Mesendoderm (in vitro differentiated cells): Measurements from ENCODE around the gene RHBDF2.
A peak's percentile ranks its signal among the peaks of the same experiment; 100 is the strongest.
"Not testable (repeated sequence)": the region's sequence is repeated elsewhere in the genome, so short reads cannot be mapped to it uniquely, and the experiment has no call there.

ENCODE experiments used
- DNase-seq: peaks from one replicate; pipeline ENCODE4 v3.0.0; 2013
- H2AK5ac ChIP-seq: 2 replicates; pipeline ENCODE4 v1.6.1; 2013; ENCODE audit warnings: low read length, inconsistent platforms
- H2BK120ac ChIP-seq: 2 replicates; pipeline ENCODE4 v1.6.1; 2013; ENCODE audit warnings: low read depth, mild to moderate bottlenecking, low read length, moderate library complexity, mixed read lengths
- H2BK15ac ChIP-seq: replicated peaks from 2 replicates; pipeline ENCODE4 v1.6.1; 2013; ENCODE audit warnings: low read depth, mild to moderate bottlenecking, moderate library complexity
- H2BK5ac ChIP-seq: 2 replicates; pipeline ENCODE4 v1.6.1; 2013; ENCODE audit warnings: low read length, inconsistent platforms
- H3K18ac ChIP-seq: 2 replicates; pipeline ENCODE4 v1.6.1; 2013; ENCODE audit warnings: mild to moderate bottlenecking, low read length, mixed read lengths
- H3K23ac ChIP-seq: one replicate; pipeline ENCODE4 v1.6.1; 2013; ENCODE audit warnings: low read length
- H3K27ac ChIP-seq: 2 replicates; pipeline ENCODE4 v1.5.1; 2013; ENCODE audit warnings: low read depth, mild to moderate bottlenecking, inconsistent platforms, low read length, moderate library complexity
- H3K27me3 ChIP-seq: 2 replicates; pipeline ENCODE4 v1.6.1; 2013; ENCODE audit warnings: low read length, control low read depth, mild to moderate bottlenecking, inconsistent platforms; ENCODE audit not compliant: insufficient read depth, poor library complexity
- H3K36me3 ChIP-seq: 2 replicates; pipeline ENCODE4 v1.6.1; 2013; ENCODE audit warnings: low read length, inconsistent platforms; ENCODE audit not compliant: control insufficient read depth, insufficient read depth
- H3K4ac ChIP-seq: one replicate; pipeline ENCODE4 v1.6.1; 2013; ENCODE audit warnings: low read depth, mild to moderate bottlenecking, low read length, moderate library complexity
- H3K4me1 ChIP-seq: 2 replicates; pipeline ENCODE4 v1.6.1; 2013; ENCODE audit warnings: low read depth, low read length, inconsistent platforms; ENCODE audit not compliant: control insufficient read depth
- H3K4me2 ChIP-seq: 2 replicates; pipeline ENCODE4 v1.6.1; 2013; ENCODE audit warnings: low read length
- H3K4me3 ChIP-seq: 2 replicates; pipeline ENCODE4 v1.5.1; 2013; ENCODE audit warnings: mild to moderate bottlenecking, low read length
- H3K56ac ChIP-seq: one replicate; pipeline ENCODE4 v1.6.1; 2013; ENCODE audit warnings: low read length
- H3K79me1 ChIP-seq: 2 replicates; pipeline ENCODE4 v1.6.1; 2013; ENCODE audit warnings: low read length, inconsistent platforms
- H3K79me2 ChIP-seq: 2 replicates; pipeline ENCODE4 v1.6.1; 2013; ENCODE audit warnings: mild to moderate bottlenecking, low read length; ENCODE audit not compliant: control insufficient read depth, insufficient read depth
- H3K9ac ChIP-seq: 2 replicates; pipeline ENCODE4 v1.6.1; 2013; ENCODE audit warnings: low read length, inconsistent platforms
- H4K5ac ChIP-seq: one replicate; pipeline ENCODE4 v1.6.1; 2013; ENCODE audit warnings: low read length
- H4K8ac ChIP-seq: one replicate; pipeline ENCODE4 v1.6.1; 2013; ENCODE audit warnings: low read depth, mild to moderate bottlenecking, control low read depth, low read length, moderate library complexity
- WGBS: extraction: QIAGEN DNeasy Blood & Tissue Kit; methylation state at CpG from one replicate; pipeline ENCODE4 v1.1.7; 2013; ENCODE audit warnings: low lambda C conversion rate, missing lambda C conversion rate; ENCODE audit not compliant: insufficient coverage; ENCODE audit errors: extremely low coverage; 5-methylcytosine and 5-hydroxymethylcytosine counted together

RHBDF2 gene

GRCh38 chr17:76536511-76537287 lies 35.5 kb upstream of the RHBDF2 start:
- Histone ChIP-seq H3K23ac (no peak overlapping the region), H3K9ac (peak overlapping the region; percentile 64), H3K4ac (no peak overlapping the region), H3K56ac (peak overlapping the region; percentile 87), H3K27ac (no peak overlapping the region), H2AK5ac (no peak overlapping the region), H2BK15ac (no peak overlapping the region), H3K18ac (peak overlapping the region; percentile 44), H3K36me3 (no peaks in the 10 kb centered on the region), H4K8ac (no peak overlapping the region), H3K4me2 (peak overlapping the region; percentile 45), H3K79me2 (no peaks in the 10 kb centered on the region), H2BK120ac (no peak overlapping the region), H4K5ac (no peak overlapping the region), H2BK5ac (no peak overlapping the region), H3K79me1 (no peaks in the 10 kb centered on the region), H3K4me3 (no peak overlapping the region), H3K27me3 (peaks cover 1% of the 10 kb centered on the region), H3K4me1 (peaks cover 5% of the 10 kb centered on the region)
- DNase-seq, result no peak
- WGBS, result no CpG with 5 or more reads among the region's 25 CpGs

DNA sequence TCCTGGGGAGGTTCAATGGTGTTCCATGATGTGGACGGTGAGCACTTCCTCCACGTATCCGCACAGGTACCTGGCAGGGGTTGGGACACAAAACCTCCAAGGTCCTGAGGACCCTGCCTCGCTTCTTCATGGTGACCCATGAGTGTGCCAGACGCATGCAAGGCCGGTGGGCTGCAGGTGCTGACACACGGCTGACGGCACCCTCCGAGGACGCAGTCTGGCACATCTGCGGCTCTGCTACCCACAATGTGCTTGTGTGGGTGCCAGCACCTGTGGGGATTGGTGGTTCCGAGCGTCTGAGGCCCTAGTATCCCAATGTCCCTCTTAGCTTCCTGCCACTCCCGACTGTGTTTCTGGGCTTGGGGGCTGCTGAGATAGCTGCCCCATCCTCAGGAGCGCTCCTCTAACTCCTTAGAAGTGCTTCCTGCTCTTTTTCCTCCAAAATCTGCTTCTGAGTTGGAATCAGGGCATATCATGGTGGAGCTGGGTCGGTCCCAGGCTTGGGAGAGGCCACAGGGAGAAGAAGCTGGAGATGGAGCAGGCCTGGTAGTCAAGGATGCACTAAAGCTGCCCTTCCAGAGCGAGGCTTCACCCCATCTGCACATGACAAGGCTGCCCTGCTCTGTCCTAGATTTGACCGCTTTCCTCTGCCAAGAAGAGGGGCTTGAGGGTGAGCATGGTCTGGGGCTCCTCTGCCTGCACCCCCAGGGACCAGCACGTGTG lies 34.7 kb upstream of the RHBDF2 start:
- H3K4ac ChIP-seq, result no peak overlapping the region
- no peak overlapping the region for H2BK15ac ChIP-seq
- no peak overlapping the region for H3K18ac ChIP-seq
- H3K79me1 ChIP-seq, result no peaks in the 10 kb centered on the region
- H2BK120ac ChIP-seq, result no peak overlapping the region
- H3K27me3 ChIP-seq, result peaks cover 1% of the 10 kb centered on the region
- H3K27ac ChIP-seq, result no peak overlapping the region
- no peak overlapping the region for H3K23ac ChIP-seq
- H2AK5ac ChIP-seq, result peak overlapping the region; percentile 49
- no peak overlapping the region for H2BK5ac ChIP-seq
- no peak overlapping the region for H4K8ac ChIP-seq
- H3K79me2 ChIP-seq, result no peaks in the 10 kb centered on the region
- no CpG with 5 or more reads among the region's 19 CpGs for WGBS
- peaks cover 5% of the 10 kb centered on the region for H3K4me1 ChIP-seq
- H3K56ac ChIP-seq, result peak overlapping the region; percentile 40
- no peaks in the 10 kb centered on the region for H3K36me3 ChIP-seq
- no peak for DNase-seq
- H3K4me3 ChIP-seq, result no peak overlapping the region
- no peak overlapping the region for H3K4me2 ChIP-seq
- no peak overlapping the region for H3K9ac ChIP-seq
- H4K5ac ChIP-seq, result no peak overlapping the region

DNA sequence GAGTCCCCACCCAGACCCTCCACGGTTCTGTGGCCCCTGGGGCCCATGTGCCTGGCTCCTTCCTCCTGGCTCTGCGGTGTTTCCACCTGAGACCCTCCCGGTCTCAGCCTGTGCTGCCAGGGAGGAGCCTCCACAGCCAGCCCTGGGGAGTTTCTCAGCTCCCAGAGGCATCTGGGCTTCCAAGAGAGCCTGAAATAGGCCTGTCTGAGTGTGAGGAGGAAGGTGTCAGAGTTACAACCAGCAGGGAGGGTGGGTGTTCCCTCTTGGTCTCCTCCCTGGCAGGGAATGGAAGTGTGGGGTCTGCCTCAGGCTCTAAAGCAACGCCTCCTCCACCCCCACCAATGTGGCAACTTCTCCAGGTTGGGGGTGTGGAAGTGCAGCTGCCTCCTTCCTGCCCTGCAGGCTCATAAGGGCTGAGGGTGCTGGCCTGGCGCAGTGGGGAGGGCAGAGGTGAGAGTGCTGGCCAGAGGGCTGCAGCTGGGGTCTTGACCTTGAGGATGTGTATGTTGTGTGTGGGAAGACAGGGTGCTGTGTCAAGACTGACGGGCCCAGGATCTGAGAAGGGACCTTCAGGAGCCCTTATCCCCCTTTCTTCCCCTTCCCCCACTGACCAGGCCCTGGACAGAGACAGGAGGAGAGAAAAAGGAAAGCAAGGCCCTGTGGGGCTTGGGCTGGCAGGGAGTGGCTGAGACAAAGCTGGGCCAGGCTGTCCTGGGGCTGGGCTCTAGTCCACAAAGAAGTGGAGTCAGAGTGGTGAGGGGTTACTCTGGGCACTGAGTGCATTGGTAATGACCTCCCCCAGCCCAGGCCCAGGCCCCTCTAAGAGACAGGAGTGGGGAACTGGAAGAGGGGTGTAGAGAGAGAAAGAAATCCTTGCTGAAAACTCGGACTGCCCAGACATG lies 33.9 kb upstream of the RHBDF2 start:
- Histone ChIP-seq H2BK120ac (no peak overlapping the region), H4K5ac (no peak overlapping the region), H3K79me2 (no peaks in the 10 kb centered on the region), H3K9ac (no peak overlapping the region), H2AK5ac (no peak overlapping the region), H3K18ac (no peak overlapping the region), H3K36me3 (no peaks in the 10 kb centered on the region), H3K79me1 (no peaks in the 10 kb centered on the region), H3K4me3 (no peak overlapping the region), H4K8ac (no peak overlapping the region), H3K4me1 (peaks cover 2% of the 10 kb centered on the region), H2BK5ac (no peak overlapping the region), H3K4ac (no peak overlapping the region), H3K4me2 (no peak overlapping the region), H3K56ac (peak overlapping the region; percentile 44), H3K27me3 (peaks cover 1% of the 10 kb centered on the region), H2BK15ac (no peak overlapping the region), H3K27ac (no peak overlapping the region), H3K23ac (no peak overlapping the region)
- no CpG with 5 or more reads among the region's 7 CpGs for WGBS
- peak; percentile 51 for DNase-seq

DNA sequence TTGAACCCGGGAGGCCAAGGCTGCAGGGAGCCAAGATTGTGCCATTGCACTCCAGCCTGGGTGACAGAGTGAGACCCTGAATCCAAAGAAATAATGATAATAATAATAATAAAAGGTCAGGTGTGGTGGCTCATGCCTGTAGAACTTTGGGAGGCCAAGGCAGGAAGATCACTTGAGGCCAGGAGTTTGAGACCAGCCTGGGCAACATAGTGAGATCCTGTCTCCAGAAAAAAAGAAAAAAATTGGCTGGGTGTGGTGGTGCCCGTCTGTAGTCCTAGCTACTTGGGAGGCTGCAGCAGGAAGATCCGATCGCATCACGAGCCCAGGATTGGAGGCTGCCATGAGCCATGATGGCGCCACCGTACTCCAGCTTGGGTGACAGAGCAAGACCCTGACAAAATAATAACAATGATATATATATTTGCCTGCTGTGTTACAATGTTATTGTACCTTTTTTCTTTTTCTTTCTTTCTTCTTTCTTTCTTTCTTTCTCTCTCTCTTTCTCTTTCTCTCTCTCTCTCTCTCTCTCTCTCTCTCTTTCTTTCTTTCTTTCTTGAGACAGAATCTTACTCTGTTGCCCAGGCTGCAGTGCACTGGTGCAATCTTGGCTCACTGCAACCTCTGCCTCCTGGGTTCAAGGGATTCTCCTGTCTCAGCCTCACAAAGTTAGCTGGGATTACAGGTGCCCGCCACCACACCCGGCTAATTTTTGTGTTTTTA lies 32.6 kb upstream of the RHBDF2 start:
- not testable (repeated sequence) for H2BK15ac ChIP-seq, H3K56ac ChIP-seq, H3K4me1 ChIP-seq, DNase-seq, H4K5ac ChIP-seq, H3K4me3 ChIP-seq, H3K4me2 ChIP-seq, H3K4ac ChIP-seq, H3K27ac ChIP-seq, H4K8ac ChIP-seq, H3K36me3 ChIP-seq, H3K27me3 ChIP-seq, H3K79me2 ChIP-seq, H3K9ac ChIP-seq, H2BK120ac ChIP-seq, H2AK5ac ChIP-seq, H3K18ac ChIP-seq, H2BK5ac ChIP-seq, H3K23ac ChIP-seq, H3K79me1 ChIP-seq
- WGBS, result no CpG with 5 or more reads among the region's 9 CpGs

DNA sequence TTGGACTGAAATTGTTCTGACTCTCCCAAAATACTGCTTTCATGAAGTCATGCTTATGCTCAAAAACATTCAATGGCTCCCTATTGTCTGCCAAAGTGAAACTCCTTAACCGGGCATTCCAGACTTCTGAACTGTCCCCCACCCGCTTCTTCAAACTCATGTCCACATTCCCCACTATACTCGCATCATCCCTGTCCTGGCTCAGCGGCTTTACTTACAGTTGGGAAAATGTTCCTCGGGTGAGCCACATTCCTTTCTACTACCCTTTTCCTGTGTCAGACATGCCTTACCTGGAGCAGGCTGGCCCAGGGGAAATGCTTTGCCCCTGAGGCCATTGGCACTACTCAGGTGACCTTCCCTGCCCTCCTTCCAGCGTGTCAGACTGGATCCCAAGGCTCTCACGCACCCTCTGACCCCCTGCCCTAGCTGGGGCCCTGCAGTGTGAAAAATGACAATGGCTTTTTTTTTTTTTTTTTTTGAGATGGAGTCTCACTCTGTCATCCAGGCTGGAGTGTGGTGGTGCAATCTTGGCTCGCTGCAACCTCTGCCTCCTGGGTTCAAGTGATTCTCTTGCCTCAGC lies 30.9 kb upstream of the RHBDF2 start:
- Histone ChIP-seq H3K79me2 (no peaks in the 10 kb centered on the region), H3K79me1 (no peaks in the 10 kb centered on the region), H3K4me1 (peaks cover 2% of the 10 kb centered on the region), H3K23ac (no peak overlapping the region), H3K4me3 (no peak overlapping the region), H2BK5ac (no peak overlapping the region), H3K9ac (no peak overlapping the region), H4K8ac (no peak overlapping the region), H3K36me3 (no peaks in the 10 kb centered on the region), H3K56ac (no peak overlapping the region), H2AK5ac (no peak overlapping the region), H3K27me3 (peaks cover 1% of the 10 kb centered on the region), H3K4me2 (no peak overlapping the region), H2BK120ac (no peak overlapping the region), H3K4ac (no peak overlapping the region), H3K18ac (no peak overlapping the region), H2BK15ac (no peak overlapping the region), H3K27ac (no peak overlapping the region), H4K5ac (no peak overlapping the region)
- no CpG with 5 or more reads among the region's 8 CpGs for WGBS
- peak; percentile 58 for DNase-seq
